DND-41 (cell line): ENCODE data around the gene DNM3.

Experiments used
- ATAC-seq: fragments of 200-7000 bp; cut with Tn5 transposase; 3 replicates; pipeline ENCODE4 v1.9.1; 2021; ENCODE audit warnings: low read depth; ENCODE audit not compliant: insufficient read depth
- DNase-seq: peaks from one replicate; pipeline ENCODE4 v3.0.0-alpha.2; 2020
- H2AFZ ChIP-seq: 2 replicates; pipeline ENCODE4 v1.6.0; 2012; ENCODE audit warnings: low read depth, low read length
- H3K27ac ChIP-seq: 2 replicates; pipeline ENCODE4 v1.5.1; 2012; ENCODE audit warnings: low read length, inconsistent platforms
- H3K27me3 ChIP-seq: fragments of 200-600 bp; sonication (generic); 2 replicates; pipeline ENCODE4 v1.6.0; 2012; ENCODE audit warnings: low read length, mild to moderate bottlenecking, inconsistent platforms; ENCODE audit not compliant: insufficient read depth, poor library complexity
- H3K36me3 ChIP-seq: 2 replicates; pipeline ENCODE4 v1.5.1; 2012; ENCODE audit warnings: low read length, inconsistent platforms; ENCODE audit not compliant: insufficient read depth
- H3K4me1 ChIP-seq: 2 replicates; pipeline ENCODE4 v1.5.1; 2012; ENCODE audit warnings: mild to moderate bottlenecking, low read length; ENCODE audit not compliant: insufficient read depth
- H3K4me2 ChIP-seq: 2 replicates; pipeline ENCODE4 v1.6.0; 2012; ENCODE audit warnings: mild to moderate bottlenecking, moderate library complexity, low read length, inconsistent platforms; ENCODE audit not compliant: insufficient read depth
- H3K4me3 ChIP-seq, 2 experiments: fragments of 200-600 bp in 1 of 2; shearing (Covaris generic) in 1 of 2; 2 replicates each; pipeline ENCODE4 v1.5.1; 2012 to 2016; ENCODE audit warnings: inconsistent platforms in 2 of 2, low read length in 2 of 2, mild to moderate bottlenecking in 2 of 2, low read depth in 1 of 2, moderate library complexity in 1 of 2
- H3K79me2 ChIP-seq: 2 replicates; pipeline ENCODE4 v1.6.0; 2012; ENCODE audit warnings: low read length, inconsistent platforms; ENCODE audit not compliant: insufficient read depth
- H3K9ac ChIP-seq: 2 replicates; pipeline ENCODE4 v1.6.0; 2012; ENCODE audit warnings: low read depth, mild to moderate bottlenecking, inconsistent platforms, low read length, moderate library complexity
- H3K9me3 ChIP-seq: 2 replicates; pipeline ENCODE4 v1.5.1; 2012; ENCODE audit warnings: low read length, moderate library complexity, mild to moderate bottlenecking, inconsistent platforms; ENCODE audit not compliant: insufficient read depth, severe bottlenecking
- H4K20me1 ChIP-seq: 2 replicates; pipeline ENCODE4 v1.6.0; 2012; ENCODE audit warnings: low read length; ENCODE audit not compliant: insufficient read depth
- EZH2 ChIP-seq: IDR thresholded peaks from 3 replicates; pipeline ENCODE4 v1.6.1; 2012; ENCODE audit warnings: borderline replicate concordance, low read depth, mild to moderate bottlenecking, moderate library complexity, low read length, inconsistent platforms; ENCODE audit not compliant: severe bottlenecking
- TF ChIP-seq, protein P1 (sequence below): IDR thresholded peaks from 2 replicates; pipeline ENCODE4 v1.5.1; 2012; ENCODE audit warnings: borderline replicate concordance, low read length, moderate library complexity, mild to moderate bottlenecking; ENCODE audit not compliant: poor library complexity, severe bottlenecking; ENCODE audit errors: extremely low read depth

Gene DNM3

GRCh38 chr1:172404121-172404520 lies 562.8 kb downstream of the DNM3 start:
- no peak overlapping the region for H3K4me2 ChIP-seq
- H3K27me3 ChIP-seq: no peaks in the 10 kb centered on the region
- H2AFZ ChIP-seq: no peak overlapping the region
- no peak overlapping the region for H3K4me3 ChIP-seq
- no peak overlapping the region for H3K27ac ChIP-seq
- DNase-seq (no peak), ATAC-seq (no peak)
- H3K9ac ChIP-seq: no peak overlapping the region
- H4K20me1 ChIP-seq: no peaks in the 10 kb centered on the region
- H3K36me3 ChIP-seq: no peaks in the 10 kb centered on the region
- no peaks in the 10 kb centered on the region for H3K4me1 ChIP-seq
- H3K9me3 ChIP-seq: no peaks in the 10 kb centered on the region
- TF ChIP-seq, protein P1, sequence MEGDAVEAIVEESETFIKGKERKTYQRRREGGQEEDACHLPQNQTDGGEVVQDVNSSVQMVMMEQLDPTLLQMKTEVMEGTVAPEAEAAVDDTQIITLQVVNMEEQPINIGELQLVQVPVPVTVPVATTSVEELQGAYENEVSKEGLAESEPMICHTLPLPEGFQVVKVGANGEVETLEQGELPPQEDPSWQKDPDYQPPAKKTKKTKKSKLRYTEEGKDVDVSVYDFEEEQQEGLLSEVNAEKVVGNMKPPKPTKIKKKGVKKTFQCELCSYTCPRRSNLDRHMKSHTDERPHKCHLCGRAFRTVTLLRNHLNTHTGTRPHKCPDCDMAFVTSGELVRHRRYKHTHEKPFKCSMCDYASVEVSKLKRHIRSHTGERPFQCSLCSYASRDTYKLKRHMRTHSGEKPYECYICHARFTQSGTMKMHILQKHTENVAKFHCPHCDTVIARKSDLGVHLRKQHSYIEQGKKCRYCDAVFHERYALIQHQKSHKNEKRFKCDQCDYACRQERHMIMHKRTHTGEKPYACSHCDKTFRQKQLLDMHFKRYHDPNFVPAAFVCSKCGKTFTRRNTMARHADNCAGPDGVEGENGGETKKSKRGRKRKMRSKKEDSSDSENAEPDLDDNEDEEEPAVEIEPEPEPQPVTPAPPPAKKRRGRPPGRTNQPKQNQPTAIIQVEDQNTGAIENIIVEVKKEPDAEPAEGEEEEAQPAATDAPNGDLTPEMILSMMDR: no peak
- no peak for TF ChIP-seq EZH2
- H3K79me2 ChIP-seq: no peaks in the 10 kb centered on the region

- Histone ChIP-seq H3K4me1 (no peaks in the 10 kb centered on the region), H3K4me3 (no peak overlapping the region), H3K4me2 (no peak overlapping the region), H3K27me3 (no peaks in the 10 kb centered on the region), H3K79me2 (no peaks in the 10 kb centered on the region), H3K36me3 (no peaks in the 10 kb centered on the region), H3K9ac (no peak overlapping the region), H3K9me3 (no peaks in the 10 kb centered on the region), H2AFZ (no peak overlapping the region), H4K20me1 (no peaks in the 10 kb centered on the region), H3K27ac (no peak overlapping the region)
- TF ChIP-seq, protein P1: no peak
- DNase-seq (no peak), ATAC-seq (no peak)
These were observed 564.6 kb downstream of the DNM3 start for GRCh38 chr1:172405912-172406311.

GRCh38 chr1:172406968-172407367 lies 565.7 kb downstream of the DNM3 start:
- ATAC-seq (no peak), DNase-seq (no peak)
- Histone ChIP-seq H3K36me3 (no peaks in the 10 kb centered on the region), H3K27ac (no peak overlapping the region), H3K9ac (no peak overlapping the region), H3K9me3 (no peaks in the 10 kb centered on the region), H3K4me2 (no peak overlapping the region), H3K79me2 (no peaks in the 10 kb centered on the region), H4K20me1 (no peaks in the 10 kb centered on the region), H2AFZ (no peak overlapping the region), H3K4me3 (no peak overlapping the region), H3K27me3 (no peaks in the 10 kb centered on the region), H3K4me1 (no peaks in the 10 kb centered on the region)
- TF ChIP-seq, protein P1: no peak
- TF ChIP-seq EZH2: no peak

DNA sequence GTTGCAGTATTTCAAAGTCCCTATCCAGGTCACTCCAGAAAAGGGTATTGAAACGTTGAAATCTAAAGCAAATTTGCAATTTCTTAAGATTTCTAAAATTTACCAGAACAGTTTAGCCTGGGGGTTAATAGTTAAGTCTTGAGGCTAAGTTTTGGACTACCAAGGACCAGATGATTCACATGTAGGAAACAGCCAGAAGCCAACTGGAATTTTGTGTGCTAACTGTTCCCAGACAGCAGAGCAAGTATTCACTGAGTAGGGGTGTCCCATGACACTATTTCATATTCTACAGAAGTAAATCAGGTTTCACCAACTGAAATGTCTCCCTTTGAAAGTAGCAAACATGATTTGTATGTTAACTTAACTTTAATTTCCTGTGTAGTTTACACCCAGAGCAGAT lies 567.7 kb downstream of the DNM3 start:
- H3K27me3 ChIP-seq: no peaks in the 10 kb centered on the region
- no peaks in the 10 kb centered on the region for H3K9me3 ChIP-seq
- TF ChIP-seq EZH2: no peak
- TF ChIP-seq, protein P1: no peak
- H3K27ac ChIP-seq: no peak overlapping the region
- H3K4me3 ChIP-seq: no peak overlapping the region
- no peak overlapping the region for H2AFZ ChIP-seq
- H3K79me2 ChIP-seq: no peaks in the 10 kb centered on the region
- H3K4me2 ChIP-seq: no peak overlapping the region
- DNase-seq (no peak), ATAC-seq (no peak)
- H3K4me1 ChIP-seq: no peaks in the 10 kb centered on the region
- no peak overlapping the region for H3K9ac ChIP-seq
- no peaks in the 10 kb centered on the region for H4K20me1 ChIP-seq
- H3K36me3 ChIP-seq: no peaks in the 10 kb centered on the region
